SK-N-MC (cell line): Measurements from ENCODE around the gene GULP1.

Experiments
- DNase-seq: peaks from one replicate; pipeline ENCODE4 v3.0.0-alpha.2; 2011; ENCODE audit warnings: low read depth, low spot score
- H3K27ac ChIP-seq: fragments of 200-600 bp; sonication (generic); 2 replicates; pipeline ENCODE4 v1.5.1; 2016; ENCODE audit warnings: mixed run types
- H3K36me3 ChIP-seq: fragments of 200-600 bp; sonication (generic); 2 replicates; pipeline ENCODE4 v1.6.1; 2017; ENCODE audit warnings: antibody characterized with exemption, low read length, mixed read lengths; ENCODE audit not compliant: insufficient read depth
- H3K4me3 ChIP-seq: fragments of 200-600 bp; sonication (generic); 2 replicates; pipeline ENCODE4 v1.5.1; 2016
- H3K9ac ChIP-seq: fragments of 200-600 bp; sonication (generic); 2 replicates; pipeline ENCODE4 v1.8.0; 2017; ENCODE audit warnings: mixed run types, mixed read lengths; ENCODE audit not compliant: insufficient read length
- H3K9me3 ChIP-seq: fragments of 200-600 bp; sonication (generic); 2 replicates; pipeline ENCODE4 v1.6.1; 2017; ENCODE audit warnings: low read depth, mild to moderate bottlenecking, antibody characterized with exemption, low read length, moderate library complexity, mixed read lengths
- EZH2 ChIP-seq: fragments of 200-600 bp; sonication (generic); IDR thresholded peaks from one replicate; pipeline ENCODE4 v1.6.1; 2017; ENCODE audit warnings: antibody characterized with exemption
- FOXP2 ChIP-seq: optimal IDR thresholded peaks from 2 replicates; pipeline ENCODE3; 2011; ENCODE audit warnings: mild to moderate bottlenecking, moderate library complexity; ENCODE audit not compliant: insufficient read depth; ENCODE audit errors: extremely low read length, control extremely low read depth
- POLR2AphosphoS5 ChIP-seq: IDR thresholded peaks from 2 replicates; pipeline ENCODE4 v1.6.1; 2012; ENCODE audit warnings: mild to moderate bottlenecking, low read depth, low read length, borderline replicate concordance

GULP1 gene

GRCh38 chr2:188380280-188380679, 88.6 kb downstream of the GULP1 start:
- no peaks in the 10 kb centered on the region for H3K9me3 ChIP-seq
- H3K4me3 ChIP-seq = no peak overlapping the region
- no peak overlapping the region for H3K9ac ChIP-seq
- no peak overlapping the region for H3K27ac ChIP-seq
- DNase-seq = no peak
- TF ChIP-seq POLR2AphosphoS5 (no peak), EZH2 (no peak), FOXP2 (no peak)
- H3K36me3 ChIP-seq = no peaks in the 10 kb centered on the region

- no peak for DNase-seq
- no peak overlapping the region for H3K27ac ChIP-seq
- no peak overlapping the region for H3K4me3 ChIP-seq
- H3K9ac ChIP-seq = no peak overlapping the region
- no peaks in the 10 kb centered on the region for H3K9me3 ChIP-seq
- H3K36me3 ChIP-seq = no peaks in the 10 kb centered on the region
- no peak for TF ChIP-seq EZH2
- no peak for TF ChIP-seq POLR2AphosphoS5
- no peak for TF ChIP-seq FOXP2
These were observed 89.9 kb downstream of the GULP1 start for GRCh38 chr2:188381614-188382013.

DNA sequence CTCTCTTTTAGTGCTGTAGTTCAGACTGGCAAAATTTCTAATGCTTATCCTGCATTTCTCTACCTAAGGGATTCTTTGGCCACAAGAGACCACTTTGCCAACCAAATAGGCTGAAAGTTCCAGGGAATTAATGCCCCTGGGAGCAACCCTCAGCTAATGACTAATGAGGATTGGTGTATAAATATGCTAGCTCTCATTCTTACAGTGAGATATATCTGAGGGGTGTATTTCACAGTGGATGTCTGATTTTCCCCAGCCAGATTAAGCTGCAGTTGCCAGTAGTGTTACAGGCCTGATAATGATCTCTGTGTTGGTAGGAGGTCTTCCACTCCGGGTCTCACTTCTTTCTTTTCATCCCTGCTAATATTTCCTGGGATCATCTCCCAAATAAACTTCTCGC, 90.4 kb downstream of the GULP1 start:
- H3K36me3 ChIP-seq = no peaks in the 10 kb centered on the region
- H3K4me3 ChIP-seq = no peak overlapping the region
- no peak overlapping the region for H3K9ac ChIP-seq
- H3K27ac ChIP-seq = no peak overlapping the region
- TF ChIP-seq FOXP2 = no peak
- TF ChIP-seq EZH2 = no peak
- no peak for TF ChIP-seq POLR2AphosphoS5
- DNase-seq = no peak
- H3K9me3 ChIP-seq = no peaks in the 10 kb centered on the region

DNA sequence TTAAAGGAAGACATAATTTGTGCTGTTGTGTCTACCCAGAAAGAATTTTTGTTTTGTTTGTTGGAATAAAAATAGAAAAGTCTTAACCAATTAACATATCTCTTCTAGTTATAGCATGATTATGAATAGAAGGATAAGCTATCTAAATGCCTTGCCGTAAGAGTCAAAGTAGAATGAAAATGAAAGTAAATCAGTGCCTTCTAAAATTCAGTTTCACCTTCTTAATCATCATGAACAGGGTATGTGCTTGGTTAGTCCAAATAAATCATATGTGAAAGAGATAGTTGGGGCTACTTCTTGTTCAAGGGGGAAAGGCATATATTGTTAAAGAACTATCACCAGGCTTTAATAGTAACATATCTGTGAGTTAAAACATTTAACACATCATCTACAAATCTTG, 91.5 kb downstream of the GULP1 start:
- TF ChIP-seq EZH2 (no peak), FOXP2 (no peak), POLR2AphosphoS5 (no peak)
- no peaks in the 10 kb centered on the region for H3K9me3 ChIP-seq

GRCh38 chr2:188385857-188386256, 94.2 kb downstream of the GULP1 start:
- Histone ChIP-seq H3K36me3 (no peaks in the 10 kb centered on the region), H3K9me3 (no peaks in the 10 kb centered on the region), H3K9ac (no peak overlapping the region), H3K4me3 (no peak overlapping the region), H3K27ac (no peak overlapping the region)
- DNase-seq = no peak
- TF ChIP-seq EZH2 (no peak), FOXP2 (no peak), POLR2AphosphoS5 (no peak)

More for the DNA sequence above, 91.5 kb downstream of the GULP1 start:
- Histone ChIP-seq H3K4me3 (no peak overlapping the region), H3K36me3 (no peaks in the 10 kb centered on the region), H3K9ac (no peak overlapping the region), H3K27ac (no peak overlapping the region)
- no peak for DNase-seq

GRCh38 chr2:188388831-188389230, 97.2 kb downstream of the GULP1 start:
- TF ChIP-seq POLR2AphosphoS5 = no peak
- no peak for TF ChIP-seq EZH2
- TF ChIP-seq FOXP2 = no peak
- DNase-seq = no peak
- H3K9me3 ChIP-seq = no peaks in the 10 kb centered on the region
- no peak overlapping the region for H3K27ac ChIP-seq
- H3K4me3 ChIP-seq = no peak overlapping the region
- no peaks in the 10 kb centered on the region for H3K36me3 ChIP-seq
- no peak overlapping the region for H3K9ac ChIP-seq

DNA sequence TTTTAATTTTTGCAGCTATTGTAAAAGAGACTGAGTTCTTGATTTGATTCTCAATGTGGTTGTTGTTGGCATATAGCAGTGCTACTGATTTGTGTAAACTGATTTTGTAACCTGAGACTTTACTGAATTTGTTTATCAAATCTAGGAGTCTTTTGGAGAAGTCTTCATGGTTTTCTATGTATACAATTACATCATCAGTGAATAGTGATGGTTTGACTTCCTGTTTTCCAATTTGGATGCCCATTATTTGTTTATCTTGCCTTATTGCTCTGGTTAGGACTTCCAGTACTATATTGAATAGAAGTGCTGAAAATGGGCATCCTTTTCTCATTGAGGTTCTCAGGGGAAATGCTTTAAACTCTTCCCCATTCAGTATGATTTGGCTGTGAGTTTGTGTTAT, 99.7 kb downstream of the GULP1 start:
- Histone ChIP-seq H3K9ac (no peak overlapping the region), H3K36me3 (no peaks in the 10 kb centered on the region), H3K9me3 (no peaks in the 10 kb centered on the region), H3K27ac (no peak overlapping the region), H3K4me3 (no peak overlapping the region)
- no peak for DNase-seq
- TF ChIP-seq FOXP2 (no peak), EZH2 (no peak), POLR2AphosphoS5 (no peak)

DNA sequence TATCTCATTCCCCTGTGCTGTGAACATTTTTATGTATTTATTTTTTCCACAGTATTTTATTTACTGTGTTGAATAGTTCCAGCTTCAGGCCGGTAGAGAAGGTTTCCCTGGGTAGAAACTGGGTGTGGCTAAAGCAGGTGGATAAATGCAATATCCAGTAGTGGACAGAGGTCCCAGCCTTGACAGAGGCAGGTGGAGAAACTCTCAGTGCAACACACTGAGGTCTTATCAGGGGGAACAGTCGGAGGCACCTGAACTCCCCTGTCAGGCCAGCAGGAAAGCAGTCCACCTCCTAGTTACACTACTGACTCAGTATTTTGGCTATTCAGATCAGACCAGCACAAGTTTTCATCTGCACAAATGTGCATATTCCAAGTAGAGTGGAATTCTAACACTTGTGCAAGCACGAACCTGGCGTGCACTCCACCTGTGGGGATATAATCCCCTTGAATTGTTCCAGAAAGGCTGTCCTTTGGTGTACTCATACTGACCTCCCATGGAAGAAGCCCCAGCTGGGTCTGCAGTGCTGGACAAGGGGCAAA, 103.3 kb downstream of the GULP1 start:
- Histone ChIP-seq H3K9ac (no peak overlapping the region), H3K36me3 (no peaks in the 10 kb centered on the region), H3K4me3 (no peak overlapping the region), H3K27ac (no peak overlapping the region), H3K9me3 (no peaks in the 10 kb centered on the region)
- no peak for DNase-seq
- no peak for TF ChIP-seq POLR2AphosphoS5
- TF ChIP-seq FOXP2 = no peak
- no peak for TF ChIP-seq EZH2
